Anterior cingulate cortex (tissue), 58 donors: Measurements from ENCODE around the gene SLC35A2.

ENCODE experiments used
- DNase-seq, 58 donors: peaks; one replicate each; lab custom pipeline; 2025; lab: John Stamatoyannopoulos, UW

The SLC35A2 gene

DNA sequence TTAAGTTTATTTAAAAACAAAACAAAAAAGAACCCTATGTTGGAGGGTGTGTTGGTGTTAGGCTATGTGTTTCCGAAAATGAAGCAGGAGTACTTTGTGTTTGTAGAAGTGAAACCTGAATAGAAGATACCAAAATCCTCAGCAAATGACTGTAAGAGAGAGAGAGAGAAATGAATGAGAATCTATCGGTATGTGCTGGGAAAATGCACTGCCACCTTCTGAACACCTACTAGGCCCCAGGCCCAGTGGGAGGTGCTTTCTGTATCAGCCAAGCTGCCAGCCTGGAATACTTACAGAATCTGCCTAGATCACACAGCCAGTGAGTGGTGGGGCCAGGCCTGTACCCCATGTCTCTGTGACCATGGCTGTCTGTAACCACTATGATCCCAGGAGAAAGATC lies 22.3 kb upstream of the SLC35A2 start:
- DNase-seq, result no peak

DNA sequence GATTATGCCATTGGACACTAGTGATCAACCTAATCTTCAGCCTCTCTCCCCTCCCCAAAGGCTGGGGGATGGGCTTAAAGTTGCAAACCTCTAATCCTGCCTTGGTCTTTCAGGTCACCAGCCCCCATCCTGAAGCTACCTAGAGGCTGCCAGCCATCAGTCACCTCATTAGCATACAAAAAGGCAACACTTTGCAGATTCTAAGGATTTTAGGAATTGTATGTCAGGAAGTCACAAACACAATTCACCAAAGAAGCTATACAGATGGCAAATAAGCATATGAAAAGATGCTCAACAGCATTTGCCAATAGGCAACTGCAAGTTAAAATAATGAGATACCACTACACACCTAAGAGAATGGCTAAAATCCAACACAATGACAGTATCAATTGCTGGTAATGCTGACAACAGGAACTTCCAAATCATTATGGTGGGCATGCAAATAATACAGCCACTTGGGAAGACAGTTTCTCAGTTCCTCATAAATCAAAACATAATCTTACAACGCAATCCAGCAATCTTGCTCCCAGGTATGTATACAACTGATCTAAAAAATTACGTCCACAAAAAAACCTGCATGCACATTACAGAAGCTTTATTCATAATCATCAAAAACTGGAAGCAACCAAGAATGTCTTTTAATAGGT lies 16.4 kb upstream of the SLC35A2 start:
- DNase-seq, result no peak

DNA sequence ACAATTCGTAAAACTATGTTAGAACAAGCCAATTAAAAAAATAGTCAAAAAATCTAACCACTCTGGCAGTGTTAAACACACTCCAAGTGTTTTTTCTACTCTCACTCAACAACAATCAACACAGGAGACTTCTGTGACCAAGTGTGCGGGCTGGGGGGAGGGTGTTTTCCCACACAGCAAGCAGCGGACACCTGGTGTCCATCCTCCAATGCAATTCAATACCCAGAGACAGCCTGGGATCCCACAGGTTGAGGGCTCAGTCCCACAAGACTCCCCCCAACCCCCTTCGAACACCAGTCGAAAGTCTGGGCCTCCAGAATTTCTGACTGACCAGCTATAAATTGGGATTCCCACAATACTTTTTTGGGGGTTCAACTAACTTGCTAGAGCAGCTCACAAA lies 15.7 kb upstream of the SLC35A2 start:
- no peak for DNase-seq

DNA sequence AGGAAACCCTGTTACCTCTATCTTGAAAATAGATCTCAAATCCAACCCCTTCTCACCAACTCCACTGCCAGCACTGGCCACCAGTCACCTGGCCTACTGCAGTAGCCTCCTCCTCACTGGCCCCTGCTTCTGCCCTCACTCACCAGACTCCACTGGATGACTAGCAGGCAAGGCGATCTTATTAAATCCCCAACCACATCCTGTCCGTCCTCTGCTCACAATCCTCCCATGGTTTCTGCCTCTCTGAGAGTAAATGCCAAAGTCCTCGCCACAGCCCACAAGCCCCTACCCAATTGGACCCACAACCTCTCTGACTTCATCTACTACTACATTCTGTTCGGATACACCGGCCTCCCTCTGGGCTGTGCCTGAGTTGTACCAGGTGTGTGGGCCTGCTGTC lies 12.8 kb upstream of the SLC35A2 start:
- no peak for DNase-seq

DNA sequence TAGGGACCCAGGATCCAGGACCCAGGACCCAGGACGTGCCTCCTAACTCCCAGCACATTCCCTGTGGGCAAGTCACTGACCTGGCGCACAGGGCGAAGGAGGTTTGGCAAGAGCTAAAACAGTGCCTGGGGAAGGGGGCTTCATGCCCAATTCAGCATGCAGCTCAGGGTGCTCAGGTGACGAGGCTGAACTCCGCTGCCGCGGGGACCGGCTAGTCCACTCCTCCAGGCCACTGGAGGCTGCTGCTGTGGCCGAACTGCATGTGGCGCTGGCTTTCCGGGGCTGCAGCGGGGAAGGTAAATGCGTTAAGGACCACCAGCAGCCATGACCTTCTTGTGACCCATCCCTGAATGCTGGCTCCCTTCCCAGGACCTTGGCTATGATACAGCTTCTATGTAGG lies 12.3 kb upstream of the SLC35A2 start:
- no peak for DNase-seq

DNA sequence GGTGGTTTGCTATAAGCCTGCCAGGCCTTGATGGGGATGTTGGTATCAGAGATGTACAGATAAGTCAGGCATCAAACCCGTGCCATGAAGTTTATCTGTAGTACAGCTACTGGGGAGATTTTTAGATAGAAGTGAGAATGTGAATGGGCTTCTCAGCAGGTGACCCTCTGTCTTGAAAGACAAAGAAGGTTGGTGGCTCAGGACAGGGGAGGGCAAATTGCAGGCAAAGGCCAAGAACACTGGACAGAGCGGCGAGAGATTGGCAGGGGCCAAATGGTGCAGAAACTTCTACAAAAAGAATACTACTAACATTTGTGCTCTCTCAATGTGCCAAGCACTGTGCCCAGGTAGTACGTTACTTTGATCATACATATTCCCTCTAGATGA lies 9.3 kb upstream of the SLC35A2 start:
- DNase-seq, result no peak

DNA sequence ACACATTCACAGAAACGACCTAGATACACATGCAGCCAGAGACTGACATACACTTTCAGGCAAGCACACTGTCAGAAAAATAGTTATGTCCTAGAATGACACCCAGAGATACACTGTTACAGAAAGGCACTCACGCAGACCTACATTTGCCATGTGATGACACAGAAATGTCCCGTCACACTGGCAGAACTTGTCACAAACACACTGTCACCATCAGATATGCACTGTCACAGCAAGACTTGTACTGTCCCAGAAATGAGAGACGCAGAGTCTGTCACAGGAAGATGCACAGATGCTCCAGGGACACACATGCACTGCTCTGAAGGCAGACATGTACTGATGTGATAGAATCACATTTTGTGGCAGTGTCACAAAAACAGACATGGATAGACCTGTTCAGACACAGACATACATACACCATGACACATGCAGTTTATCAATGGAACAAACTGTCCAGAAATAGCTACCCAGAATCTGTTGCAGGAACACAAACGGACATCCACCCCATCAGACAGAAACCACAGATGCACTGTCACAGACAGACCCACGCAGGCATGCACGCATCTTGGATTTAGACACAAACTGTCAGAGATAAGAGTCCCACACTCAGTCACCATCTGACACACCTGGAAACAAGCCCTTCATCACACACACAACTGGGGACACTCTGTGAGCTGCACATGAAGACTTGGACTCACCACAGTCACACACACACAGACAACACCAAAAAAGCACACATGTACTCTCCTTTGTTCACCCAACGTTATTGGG lies 8.7 kb upstream of the SLC35A2 start:
- DNase-seq, result peak in 4 of 58 donors; percentile 1 to 32 (median 1)

DNA sequence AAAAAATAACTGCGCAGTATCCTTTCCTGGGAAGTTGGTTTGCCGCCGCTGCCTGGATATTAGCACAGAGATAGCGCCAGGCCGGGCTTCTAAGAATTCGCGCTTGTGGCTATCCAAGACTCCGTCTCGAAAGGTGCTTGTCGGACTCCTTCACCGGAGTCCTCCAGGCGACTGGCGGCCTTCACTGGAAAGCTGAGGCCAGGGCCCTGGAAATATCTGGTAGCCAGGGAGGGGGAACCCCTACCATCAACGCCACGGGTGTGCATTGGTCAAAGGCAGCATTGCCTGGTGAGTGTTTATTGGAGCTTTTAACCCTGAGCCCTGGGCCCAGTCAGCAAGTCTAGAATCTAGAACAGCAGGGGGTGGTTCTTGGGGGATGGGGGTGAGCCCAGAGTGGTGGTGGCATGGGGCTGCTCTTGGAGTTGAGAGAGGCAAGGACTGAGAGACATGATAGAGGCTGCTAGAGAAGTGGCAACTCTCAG lies 8.0 kb upstream of the SLC35A2 start:
- DNase-seq, result peak in 6 of 58 donors; percentile 1 to 45 (median 28)

DNA sequence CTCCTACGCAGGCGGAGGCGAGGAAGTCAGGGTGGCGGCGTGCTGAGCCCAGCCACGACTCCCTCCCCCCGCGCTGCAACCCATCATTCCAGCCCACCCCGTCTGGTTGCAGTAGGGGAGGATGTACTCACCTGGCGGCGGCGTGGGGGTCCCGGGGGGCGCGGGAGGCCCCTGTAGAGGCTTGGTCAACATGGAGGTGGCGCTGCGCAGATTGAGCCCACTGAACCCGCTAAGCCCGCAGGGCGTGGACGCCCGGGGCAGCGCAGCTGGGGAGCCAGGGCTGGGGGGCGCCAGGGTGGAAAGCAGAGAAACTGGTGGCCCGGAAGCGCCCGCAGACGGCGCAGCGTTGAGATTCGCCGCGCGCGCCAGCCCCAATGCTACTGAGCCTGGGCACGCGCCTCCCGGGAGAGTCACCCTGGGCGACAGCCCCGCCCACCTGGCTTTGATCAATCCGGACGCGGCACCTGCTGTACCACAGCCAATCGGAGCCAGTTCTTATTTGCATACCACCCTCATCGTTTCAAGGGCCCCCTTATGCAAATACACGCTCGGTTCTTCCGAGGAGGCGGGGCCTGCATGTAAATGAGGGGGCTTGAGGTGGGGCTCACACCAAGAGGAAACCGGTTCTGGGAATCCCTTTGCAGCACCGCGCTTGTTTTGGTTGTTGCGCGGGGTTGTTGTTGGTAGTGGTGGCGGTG lies 7.3 kb upstream of the SLC35A2 start, which contains the start of gene PIM2:
Gene PIM2, minus strand, starts transcription at position 382 of the 698 bp plus-strand sequence. Its CDS starts 190 bp downstream, at position 192.
- peak; percentile 7 to 90 (median 71) for DNase-seq

DNA sequence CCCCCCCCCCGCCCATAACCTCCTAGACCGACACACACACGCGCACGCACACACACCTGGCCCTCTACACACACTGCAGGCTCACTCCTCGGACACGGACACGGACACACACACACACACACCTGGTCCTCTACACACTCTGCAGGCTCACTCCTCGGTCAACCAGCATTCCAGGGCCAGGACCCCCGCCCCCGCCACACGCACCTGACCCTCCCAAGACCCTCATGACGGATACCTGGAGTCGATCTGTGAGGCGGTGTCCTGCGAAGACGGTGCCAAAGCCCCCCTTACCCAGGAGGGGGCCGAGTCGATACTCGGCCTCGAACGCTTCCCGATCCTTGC lies 6.8 kb upstream of the SLC35A2 start:
- DNase-seq, result no peak

DNA sequence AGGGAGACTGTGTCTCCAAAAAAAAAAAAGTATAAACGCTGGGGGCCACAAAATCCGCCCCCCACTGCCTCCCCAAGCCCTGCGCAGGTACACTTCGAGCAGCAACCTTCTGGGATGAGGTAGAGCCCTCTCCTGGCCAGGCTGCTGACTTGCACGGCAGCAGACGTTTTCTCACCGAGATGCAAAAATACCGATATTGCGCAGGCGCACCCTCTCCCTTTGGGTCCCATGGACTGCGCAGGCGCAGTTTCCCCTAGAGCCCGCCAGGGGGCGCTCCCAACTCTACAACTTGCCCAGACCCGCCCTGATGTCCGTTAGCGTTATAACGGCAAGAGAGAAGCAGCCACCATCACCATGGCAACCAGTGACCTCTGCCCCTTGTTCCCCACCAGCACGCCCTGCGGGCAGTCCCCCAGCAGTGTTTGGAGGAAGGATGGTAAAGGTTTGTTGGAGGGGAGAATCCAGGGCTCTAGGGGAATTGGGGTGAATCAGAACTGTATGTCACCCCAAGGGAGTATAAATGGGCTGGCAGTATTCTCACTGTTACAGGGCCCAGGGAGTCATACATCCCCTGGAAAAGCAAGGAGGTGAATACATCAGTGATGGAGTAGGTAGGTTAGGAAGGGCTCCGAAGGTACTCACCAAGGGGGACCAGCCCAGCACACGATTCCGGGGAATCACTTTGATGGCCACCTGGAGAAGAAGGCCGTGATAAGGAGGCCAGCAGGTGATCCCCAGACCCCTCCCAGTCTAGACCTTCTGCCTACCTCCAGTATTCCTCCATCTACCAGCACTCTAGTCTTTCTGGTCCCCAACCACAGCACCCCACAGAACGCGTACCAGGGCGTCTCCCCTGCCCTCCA lies 5.9 kb upstream of the SLC35A2 start:
- DNase-seq, result peak in 57 of 58 donors; percentile 8 to 84 (median 74)

DNA sequence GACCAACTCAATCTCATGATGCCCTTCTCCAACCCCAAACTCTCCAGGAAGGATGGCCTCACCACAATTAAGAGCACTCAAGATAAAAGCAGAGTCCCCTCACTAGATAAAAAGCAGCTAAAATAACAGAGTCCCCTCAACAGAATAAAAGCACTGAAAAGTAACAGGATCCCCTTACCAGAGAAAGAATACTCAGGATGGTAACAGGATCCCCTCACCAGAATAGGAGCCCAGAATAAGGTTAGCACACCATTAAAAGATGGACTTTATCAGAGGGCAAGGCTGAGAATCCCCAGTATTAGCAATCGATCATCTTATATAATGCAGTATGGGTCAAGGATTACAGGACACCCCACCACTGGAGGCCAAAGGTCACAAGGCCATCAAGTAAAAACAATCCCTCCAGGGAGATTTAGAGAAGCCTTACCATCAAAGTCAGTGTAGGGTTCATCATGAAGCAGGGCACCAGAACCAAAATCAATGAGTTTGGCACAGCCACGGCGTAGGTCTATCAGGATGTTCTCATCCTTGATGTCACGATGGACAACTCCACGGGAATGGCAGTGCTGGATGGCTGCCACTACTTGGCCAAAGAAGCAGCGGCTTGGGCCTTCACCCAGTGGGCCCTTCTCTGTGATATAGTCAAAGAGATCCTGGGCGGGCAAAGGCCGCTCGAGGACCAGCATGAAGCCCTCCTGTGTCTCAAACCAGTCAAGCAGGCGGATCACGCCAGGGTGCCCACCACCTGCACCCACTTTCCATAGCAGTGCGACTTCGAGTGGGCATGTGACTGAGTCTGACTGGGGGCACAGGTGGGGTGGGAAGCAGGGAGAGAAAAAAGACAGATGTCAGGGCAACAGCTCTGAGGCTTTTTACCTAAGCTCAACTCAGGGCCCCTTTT lies 3.4 kb upstream of the SLC35A2 start:
- DNase-seq, result no peak

DNA sequence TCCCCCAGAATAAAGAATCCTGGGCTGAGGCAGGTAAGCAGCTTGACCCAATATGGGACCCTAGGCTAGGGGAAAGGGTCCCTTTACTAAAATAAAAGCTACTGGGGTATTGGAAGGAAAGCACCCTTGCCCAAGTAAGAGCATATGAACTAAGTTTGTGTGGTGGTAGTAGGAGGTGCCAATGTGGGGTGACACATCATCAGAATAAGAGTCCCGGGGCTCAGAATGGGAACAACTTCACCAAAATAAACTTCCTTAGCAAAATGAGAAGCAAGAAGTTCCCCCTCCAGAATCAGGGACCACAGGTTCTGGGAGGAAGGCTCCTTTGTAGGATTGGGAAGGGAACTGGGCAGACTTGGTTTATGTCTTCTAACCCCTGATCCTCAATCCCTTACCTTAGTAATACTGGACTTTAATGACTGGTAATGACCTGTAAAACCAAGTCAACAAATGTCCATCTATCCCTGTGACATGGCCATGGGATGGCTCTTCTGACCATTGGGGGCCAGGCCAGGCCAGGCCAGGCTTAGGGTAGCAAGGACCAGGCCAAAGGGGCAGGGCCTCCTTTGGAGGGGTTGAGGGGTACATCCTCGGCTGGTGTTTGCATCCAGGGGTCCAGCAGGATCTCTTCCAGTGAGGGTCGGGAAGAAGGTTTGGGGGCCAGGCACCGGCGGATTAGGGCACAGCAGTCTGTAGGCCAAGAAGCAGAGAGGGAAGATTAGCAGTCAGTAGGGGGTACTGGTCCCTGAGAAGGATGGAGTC lies 2.3 kb upstream of the SLC35A2 start:
- no peak for DNase-seq

DNA sequence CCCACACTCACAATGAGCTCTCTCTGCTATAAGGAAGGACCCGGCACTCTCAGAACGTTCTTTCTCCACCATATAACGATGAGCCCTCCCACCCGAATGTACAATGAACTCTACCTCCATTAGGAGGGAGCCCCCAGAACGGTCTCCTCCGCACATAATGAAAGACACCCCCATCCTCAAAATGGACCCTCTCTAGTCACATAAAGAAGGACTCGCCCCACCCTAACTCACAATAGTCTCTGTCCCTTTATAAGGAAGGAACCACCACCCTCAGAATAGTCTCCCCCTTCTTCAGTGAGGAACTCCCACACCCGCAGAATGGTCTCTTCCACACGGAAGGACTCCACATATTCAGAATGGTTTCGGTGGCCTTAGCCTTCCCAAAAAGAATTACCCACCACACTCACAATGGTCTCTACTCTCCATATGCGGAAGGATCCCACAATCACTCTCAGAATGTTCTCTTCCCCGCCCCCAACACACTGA lies 477 bp downstream of the SLC35A2 start:
- no peak for DNase-seq

DNA sequence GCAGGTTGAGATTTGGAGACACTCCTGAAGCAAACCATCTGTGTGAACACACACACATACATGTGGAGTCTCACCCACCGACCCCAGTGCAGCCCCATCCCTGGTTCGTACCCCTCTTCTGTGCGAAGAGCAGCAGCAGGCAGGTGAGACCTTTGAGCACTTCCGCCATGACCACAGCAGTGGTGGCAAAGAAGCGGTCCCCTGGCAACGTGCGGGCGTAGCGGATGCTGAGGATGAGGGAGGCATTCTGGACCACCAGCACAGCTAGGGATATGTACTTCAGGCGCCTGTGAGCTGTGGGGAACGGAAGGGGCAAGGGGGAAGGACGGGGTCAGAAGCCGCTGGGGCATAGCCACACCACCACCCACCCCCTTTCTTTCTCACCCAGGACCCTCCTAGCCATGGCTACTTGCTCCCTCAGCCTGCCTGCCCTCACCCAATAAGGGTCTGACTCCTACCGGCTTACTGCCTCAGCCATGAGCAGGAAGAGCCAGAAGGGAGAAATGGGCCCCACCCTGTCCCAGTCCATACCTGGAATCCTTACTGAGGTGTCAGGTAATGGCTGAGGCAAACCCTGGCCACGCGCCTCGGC lies 1.6 kb downstream of the SLC35A2 start:
- DNase-seq, result no peak

DNA sequence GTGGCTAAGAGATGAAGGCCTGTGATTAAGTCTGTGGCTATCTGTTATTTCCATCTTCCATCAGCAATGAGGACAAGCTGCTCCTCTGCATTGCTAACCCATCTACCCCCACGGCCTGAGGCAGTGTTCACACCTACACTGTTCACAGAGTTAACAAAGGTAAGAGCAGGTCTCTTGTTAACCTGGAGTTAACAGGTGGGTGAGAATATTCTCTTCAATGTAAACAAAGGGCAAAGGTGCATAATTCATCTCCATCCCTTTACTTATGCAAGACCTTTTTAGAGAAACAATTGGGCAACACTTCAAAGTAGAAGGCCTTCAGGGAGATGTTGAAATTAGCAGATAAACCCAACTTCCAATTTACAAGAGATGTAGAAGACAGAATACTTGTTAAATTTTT lies 2.8 kb downstream of the SLC35A2 start:
- no peak for DNase-seq

DNA sequence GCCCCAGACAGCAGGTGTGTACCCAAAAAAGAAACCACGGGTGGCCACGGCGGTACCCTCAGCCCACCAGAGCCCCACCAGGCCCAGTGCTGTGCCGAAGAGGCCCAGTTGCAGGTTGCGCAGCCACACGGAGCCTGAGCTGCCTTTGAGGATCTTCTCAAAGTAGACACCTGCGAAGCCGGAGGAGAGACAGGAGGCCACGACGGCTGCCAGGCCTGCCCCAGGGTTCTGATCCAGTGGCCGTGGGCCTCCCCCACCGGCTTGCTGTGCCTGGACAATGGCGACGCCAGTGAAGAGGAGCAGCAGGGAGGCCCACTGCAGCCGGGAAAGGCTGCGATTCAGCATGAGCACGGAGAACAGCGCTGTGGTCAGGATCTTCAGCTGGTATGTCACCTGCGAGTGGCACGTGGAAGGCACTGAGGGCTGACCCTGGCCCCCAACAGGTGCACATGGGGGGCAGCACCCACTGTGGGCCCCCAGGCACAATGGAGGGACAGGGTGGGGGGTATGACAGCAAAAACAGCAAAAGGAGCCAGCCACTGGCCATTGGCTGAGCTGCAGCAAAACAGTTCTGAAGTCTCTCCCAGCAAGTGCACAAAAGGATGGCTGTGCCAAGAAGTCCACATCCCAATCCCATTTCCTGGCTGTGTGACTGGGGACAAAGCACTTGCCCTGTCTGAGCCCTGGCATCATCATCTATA lies 6.2 kb downstream of the SLC35A2 start:
- no peak for DNase-seq
